Measurements from ENCODE around the gene COP1. TPM values are rescaled to one million over a fixed set of nuclear protein-coding genes. Genes with fewer than 3 reads are reported as not detected.

Gene COP1
- polyA plus RNA-seq, 3 donors, result 44.0 to 74.2 (median 68.6) TPM

DNA sequence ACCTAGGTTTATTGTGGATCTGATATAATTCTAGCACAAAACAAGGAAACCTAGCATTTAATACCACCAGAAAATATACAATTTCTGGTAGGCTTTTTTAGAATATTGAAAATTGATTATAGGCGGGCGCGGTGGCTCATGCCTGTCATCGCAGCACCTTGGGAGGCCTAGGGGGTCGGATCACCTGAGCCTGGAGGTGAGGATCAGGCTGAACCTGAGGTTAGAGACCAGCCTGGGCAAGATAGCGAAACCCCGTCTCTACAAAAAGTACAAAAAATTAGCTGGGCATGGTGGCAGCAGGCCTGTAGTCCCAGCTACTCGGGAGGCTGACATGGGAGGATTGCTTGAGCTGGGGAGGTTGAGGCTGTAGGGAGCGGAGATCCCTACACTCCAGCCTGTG lies 948 bp upstream of the COP1 start:
- Histone ChIP-seq H3K4me1 (ENCODE audit: control insufficient read depth in 1 of 2, insufficient read depth in 2 of 2, low read length in 2 of 2) (peaks cover 47 to 64% of the 10 kb centered on the region in 2 donors), H3K4me2 (replicated peaks; ENCODE audit: extremely low read depth, low read length, poor library complexity, severe bottlenecking) (peak overlapping the region; percentile 91)
- DNase-seq, result no peak

GRCh38 chr1:176206006-176206960 lies 803 bp downstream of the COP1 start:
- Mint-ChIP-seq H3K4me3 (peak overlapping the region; percentile 94 to 99), H3K27ac (peak overlapping the region; percentile 94 to 98 (median 98)), H3K4me1 (peaks cover 67% of the 10 kb centered on the region), H3K36me3 (peaks cover 0 to 4% of the 10 kb centered on the region in 2 donors), H3K27me3 (ENCODE audit: low read depth in 3 of 3) (peaks cover 0 to 1% (median 0%) of the 10 kb centered on the region in 3 donors), H3K9me3 (no peaks in the 10 kb centered on the region)
- TF ChIP-seq, protein P1, sequence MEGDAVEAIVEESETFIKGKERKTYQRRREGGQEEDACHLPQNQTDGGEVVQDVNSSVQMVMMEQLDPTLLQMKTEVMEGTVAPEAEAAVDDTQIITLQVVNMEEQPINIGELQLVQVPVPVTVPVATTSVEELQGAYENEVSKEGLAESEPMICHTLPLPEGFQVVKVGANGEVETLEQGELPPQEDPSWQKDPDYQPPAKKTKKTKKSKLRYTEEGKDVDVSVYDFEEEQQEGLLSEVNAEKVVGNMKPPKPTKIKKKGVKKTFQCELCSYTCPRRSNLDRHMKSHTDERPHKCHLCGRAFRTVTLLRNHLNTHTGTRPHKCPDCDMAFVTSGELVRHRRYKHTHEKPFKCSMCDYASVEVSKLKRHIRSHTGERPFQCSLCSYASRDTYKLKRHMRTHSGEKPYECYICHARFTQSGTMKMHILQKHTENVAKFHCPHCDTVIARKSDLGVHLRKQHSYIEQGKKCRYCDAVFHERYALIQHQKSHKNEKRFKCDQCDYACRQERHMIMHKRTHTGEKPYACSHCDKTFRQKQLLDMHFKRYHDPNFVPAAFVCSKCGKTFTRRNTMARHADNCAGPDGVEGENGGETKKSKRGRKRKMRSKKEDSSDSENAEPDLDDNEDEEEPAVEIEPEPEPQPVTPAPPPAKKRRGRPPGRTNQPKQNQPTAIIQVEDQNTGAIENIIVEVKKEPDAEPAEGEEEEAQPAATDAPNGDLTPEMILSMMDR (IDR thresholded peaks at IDR 0.05), result no peak
- Histone ChIP-seq H3K27ac (ENCODE audit: low read depth in 1 of 2, low read length in 2 of 2) (peak overlapping the region; percentile 97), H2AFZ (ENCODE audit: insufficient read depth, low read depth, low read length, poor library complexity, severe bottlenecking) (peak overlapping the region; percentile 89), H3K4me3 (replicated peaks in 1 of 3; ENCODE audit: low read depth in 2 of 3, low read length in 3 of 3) (peak overlapping the region; percentile 76 to 96 (median 93)), H3K4me1 (ENCODE audit: control insufficient read depth in 1 of 2, insufficient read depth in 2 of 2, low read length in 2 of 2) (peaks cover 37 to 64% of the 10 kb centered on the region in 2 donors), H3K79me2 (ENCODE audit: insufficient read depth, low read length) (peaks cover 84% of the 10 kb centered on the region), H4K20me1 (ENCODE audit: insufficient read depth, low read length) (peaks cover 49% of the 10 kb centered on the region), H3K27me3 (ENCODE audit: control insufficient read depth in 2 of 2, insufficient read depth in 2 of 2, low read length in 2 of 2) (no peaks in the 10 kb centered on the region), H3K9ac (ENCODE audit: insufficient read depth, low read length, poor library complexity, severe bottlenecking) (peak overlapping the region; percentile 97), H3K9me3 (replicated peaks in 1 of 2; ENCODE audit: control insufficient read depth in 1 of 2, insufficient read depth in 1 of 2, low read length in 2 of 2) (no peaks in the 10 kb centered on the region), H3K4me2 (replicated peaks; ENCODE audit: extremely low read depth, low read length, poor library complexity, severe bottlenecking) (peak overlapping the region; percentile 91), H3K36me3 (replicated peaks in 1 of 2; ENCODE audit: control insufficient read depth in 1 of 2, insufficient read depth in 2 of 2, low read length in 2 of 2) (no peaks in the 10 kb centered on the region)
- DNase-seq, result peak; percentile 46 to 60 (median 50)
- intact Hi-C loops (cut with micrococcal nuclease), result no loop called here
- 0% methylated on average over 49 of the region's 58 CpGs for WGBS (ENCODE audit: insufficient coverage)

More for the DNA sequence above, 948 bp upstream of the COP1 start:
- peak overlapping the region; percentile 76 to 96 (median 93) for H3K4me3 ChIP-seq (replicated peaks in 1 of 3; ENCODE audit: low read depth in 2 of 3, low read length in 3 of 3)
- H3K27me3 ChIP-seq (ENCODE audit: control insufficient read depth in 2 of 2, insufficient read depth in 2 of 2, low read length in 2 of 2), result no peaks in the 10 kb centered on the region
- H4K20me1 ChIP-seq (ENCODE audit: insufficient read depth, low read length), result peaks cover 31% of the 10 kb centered on the region
- Mint-ChIP-seq H3K9me3 (no peaks in the 10 kb centered on the region), H3K36me3 (peaks cover 0 to 2% of the 10 kb centered on the region in 2 donors), H3K4me3 (peak overlapping the region; percentile 94 to 99), H3K27me3 (ENCODE audit: low read depth in 3 of 3) (peaks cover 0 to 1% (median 0%) of the 10 kb centered on the region in 3 donors), H3K4me1 (peaks cover 63% of the 10 kb centered on the region), H3K27ac (peak overlapping the region; percentile 97 to 99 (median 99))
- TF ChIP-seq, protein P1 (IDR thresholded peaks at IDR 0.05), result no peak
- peak overlapping the region; percentile 97 for H3K27ac ChIP-seq (ENCODE audit: low read depth in 1 of 2, low read length in 2 of 2)
- H3K79me2 ChIP-seq (ENCODE audit: insufficient read depth, low read length), result peaks cover 66% of the 10 kb centered on the region
- intact Hi-C loops (cut with micrococcal nuclease), result no loop called here
- H2AFZ ChIP-seq (ENCODE audit: insufficient read depth, low read depth, low read length, poor library complexity, severe bottlenecking), result peak overlapping the region; percentile 89
- no peaks in the 10 kb centered on the region for H3K36me3 ChIP-seq (replicated peaks in 1 of 2; ENCODE audit: control insufficient read depth in 1 of 2, insufficient read depth in 2 of 2, low read length in 2 of 2)
- H3K9me3 ChIP-seq (replicated peaks in 1 of 2; ENCODE audit: control insufficient read depth in 1 of 2, insufficient read depth in 1 of 2, low read length in 2 of 2), result no peaks in the 10 kb centered on the region
- H3K9ac ChIP-seq (ENCODE audit: insufficient read depth, low read length, poor library complexity, severe bottlenecking), result peak overlapping the region; percentile 97
- WGBS (ENCODE audit: insufficient coverage), result 0% methylated on average over 1 of the region's 9 CpGs

All from CD14-positive monocyte (primary cell).